GM19372 (cell line): ENCODE measurements around the gene CAMK1G.

Source experiments
- ATAC-seq: cut with Tn5 transposase; IDR thresholded peaks from one replicate; pipeline ENCODE4 v1.9.1; 2021; ENCODE audit warnings: mild to moderate bottlenecking, low read depth, moderate library complexity; ENCODE audit not compliant: unreplicated experiment

Gene CAMK1G

GRCh38 chr1:209583408-209583807, at the start of gene CAMK1G:
Gene CAMK1G, plus strand, starts transcription at chr1:209583714. Its CDS starts 11,270 bp downstream, at chr1:209594984.
- no peak for ATAC-seq

DNA sequence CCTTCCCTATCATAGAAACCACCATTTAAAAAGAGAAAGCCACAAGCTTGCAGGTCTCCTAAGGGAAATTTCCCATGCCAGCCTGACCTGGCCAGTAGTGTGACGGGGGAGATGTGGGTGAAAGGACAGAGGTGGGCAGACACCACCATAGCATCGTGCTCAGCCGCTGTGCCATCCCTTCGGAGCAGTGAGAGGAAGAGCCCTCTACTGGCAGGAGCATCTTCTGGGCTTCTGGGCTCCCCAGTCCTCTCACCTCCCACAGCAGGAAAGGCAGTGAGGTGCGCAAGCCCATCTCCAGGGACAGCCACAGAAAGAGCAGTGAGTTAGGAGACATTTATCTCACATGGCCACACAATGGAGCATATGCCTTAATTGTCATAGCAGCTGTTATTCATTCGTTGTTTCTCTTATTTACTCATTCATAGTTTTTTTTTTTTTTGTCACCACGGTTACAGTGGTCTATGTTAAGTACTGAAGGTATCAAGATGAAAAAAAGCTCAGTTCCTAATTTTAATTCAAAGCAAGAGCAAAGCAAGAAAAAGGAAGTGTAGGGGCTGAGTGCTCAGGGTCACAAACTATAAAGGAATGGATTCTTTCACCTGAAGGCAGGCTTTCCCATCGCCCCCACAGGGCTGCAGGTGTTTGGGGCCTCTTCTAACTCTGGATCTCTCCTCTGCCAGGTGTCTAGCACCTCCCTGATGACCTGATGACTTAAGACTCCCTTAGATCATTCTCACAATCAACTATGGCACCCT, 48.8 kb upstream of the CAMK1G start:
- no peak for ATAC-seq

GRCh38 chr1:209536843-209537242, 46.7 kb upstream of the CAMK1G start:
- no peak for ATAC-seq

DNA sequence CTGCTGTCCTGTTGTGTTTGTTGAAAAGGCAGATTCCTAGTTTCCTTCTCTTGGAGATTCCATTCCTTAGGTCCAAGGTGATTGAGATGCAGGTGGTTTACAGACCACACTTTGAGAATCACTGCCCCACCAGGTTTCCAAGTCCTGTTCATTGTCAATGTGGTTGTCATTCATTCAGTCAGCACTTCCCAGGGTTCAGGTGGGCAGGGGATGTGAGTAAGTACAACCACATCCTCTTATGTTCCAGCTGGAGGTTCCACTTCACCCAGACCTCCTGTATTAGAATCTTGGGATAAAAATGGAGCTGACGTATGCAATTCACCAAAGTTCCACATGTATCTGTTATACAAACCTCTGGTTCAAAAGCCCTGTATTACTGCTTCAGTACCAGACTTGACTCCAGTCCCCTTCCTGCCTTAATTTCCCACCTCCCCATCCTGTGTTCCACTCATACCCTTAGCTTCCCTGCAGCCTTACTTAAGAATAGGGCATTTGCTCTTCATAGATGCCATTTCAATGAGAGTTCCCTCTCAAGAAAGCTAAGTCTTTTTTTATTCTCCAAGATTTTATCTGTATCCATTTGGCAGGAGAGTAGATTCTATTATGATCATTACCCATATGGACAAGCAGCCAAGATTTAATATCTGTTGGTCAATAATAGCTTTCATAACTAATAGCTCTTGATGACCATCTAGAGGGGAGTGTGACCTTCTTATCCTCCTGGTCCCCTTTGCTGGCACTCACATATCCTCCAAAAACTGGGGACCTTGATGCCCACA, 46.0 kb upstream of the CAMK1G start:
- no peak for ATAC-seq

GRCh38 chr1:209539576-209539975, 43.9 kb upstream of the CAMK1G start:
- ATAC-seq, result no peak

DNA sequence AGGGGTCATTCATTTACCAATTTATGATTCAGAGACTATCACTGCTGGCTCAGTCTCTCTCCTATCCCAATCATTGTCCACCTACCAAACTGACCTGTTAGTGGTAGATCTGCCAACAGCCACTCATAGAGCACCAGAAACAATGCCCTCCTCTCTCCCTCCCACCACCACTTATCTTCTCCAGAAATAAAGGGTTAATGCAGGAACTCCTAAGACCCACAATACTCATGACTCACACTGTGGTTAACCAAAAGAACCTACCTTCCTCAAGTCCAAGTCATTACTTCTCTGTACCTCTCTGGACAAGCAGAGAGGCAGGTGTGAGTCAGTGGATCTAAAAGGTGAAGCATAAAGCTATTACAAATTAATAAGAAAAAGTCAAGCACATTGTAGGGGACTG, 40.9 kb upstream of the CAMK1G start:
- no peak for ATAC-seq

DNA sequence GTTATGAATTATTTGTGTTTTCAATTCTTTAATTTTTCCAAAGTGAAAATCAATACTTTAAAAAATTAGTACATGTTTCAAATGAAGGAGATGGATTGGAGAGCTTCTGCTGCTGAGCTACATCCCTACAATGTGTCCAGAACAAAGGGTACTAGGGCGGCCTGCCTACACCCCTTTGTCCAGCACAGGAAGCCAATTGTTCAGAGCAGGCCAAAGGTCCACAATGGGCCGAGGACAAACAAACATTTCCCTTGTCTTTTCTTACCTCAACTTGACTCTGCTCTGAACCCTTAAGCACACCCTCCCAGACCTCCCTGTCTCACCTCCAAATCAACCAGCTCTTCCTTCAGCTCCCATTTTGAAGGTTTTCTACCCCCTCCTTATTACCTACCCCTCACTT, 39.4 kb upstream of the CAMK1G start:
- no peak for ATAC-seq

- ATAC-seq, result no peak
Observed at GRCh38 chr1:209545423-209545822, 38.1 kb upstream of the CAMK1G start.

DNA sequence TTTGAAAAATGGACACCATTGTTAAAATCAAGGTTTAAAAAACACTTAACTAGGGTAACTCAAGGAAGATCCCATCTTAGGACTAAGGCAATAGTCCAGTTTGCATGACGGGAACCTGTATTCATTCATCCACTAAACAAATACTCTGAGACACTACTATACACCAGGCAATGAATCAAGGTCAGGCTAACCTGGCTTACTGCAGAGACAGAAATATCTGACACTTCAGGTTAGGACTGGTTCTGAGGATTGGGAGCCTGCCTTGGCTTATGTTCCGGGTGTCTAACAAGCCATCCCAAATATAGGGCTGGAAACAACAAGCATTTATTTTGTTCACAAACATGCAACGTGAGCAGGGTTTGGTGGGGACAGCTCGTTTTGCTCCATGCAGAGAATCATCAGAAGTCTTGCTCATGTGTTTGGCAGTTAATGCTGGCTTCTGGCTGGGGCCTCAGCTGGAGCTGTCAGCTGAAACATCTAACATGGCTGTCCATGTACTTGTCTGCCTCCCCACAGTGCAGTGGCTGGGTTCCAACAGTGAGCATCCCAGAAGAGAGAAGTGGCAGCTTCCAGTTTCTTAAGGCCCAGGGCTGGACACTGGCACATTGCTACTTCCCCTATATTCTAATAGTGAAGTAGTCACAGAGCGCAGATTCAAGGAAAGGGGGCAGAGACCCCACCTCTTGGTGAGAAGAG, 37.0 kb upstream of the CAMK1G start:
- no peak for ATAC-seq

DNA sequence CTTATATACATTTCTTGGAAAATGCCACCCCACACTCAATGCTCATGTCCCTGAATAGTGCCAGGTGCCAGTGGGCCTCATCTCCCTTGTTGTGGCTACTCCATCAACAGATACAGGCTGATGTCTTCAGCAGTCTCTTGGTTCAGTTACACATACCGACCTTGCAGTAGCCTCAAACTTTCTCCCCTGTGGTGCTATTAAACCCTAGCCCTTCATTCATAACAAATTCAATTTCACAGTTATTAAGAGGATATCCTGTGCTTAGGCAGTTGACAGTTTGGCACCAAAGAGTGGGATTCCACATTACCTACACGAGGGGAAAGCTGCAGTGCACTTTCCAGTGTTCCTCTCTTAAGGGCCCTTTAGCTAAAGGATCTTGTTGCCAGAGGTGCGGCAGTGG, 35.9 kb upstream of the CAMK1G start:
- ATAC-seq, result no peak

DNA sequence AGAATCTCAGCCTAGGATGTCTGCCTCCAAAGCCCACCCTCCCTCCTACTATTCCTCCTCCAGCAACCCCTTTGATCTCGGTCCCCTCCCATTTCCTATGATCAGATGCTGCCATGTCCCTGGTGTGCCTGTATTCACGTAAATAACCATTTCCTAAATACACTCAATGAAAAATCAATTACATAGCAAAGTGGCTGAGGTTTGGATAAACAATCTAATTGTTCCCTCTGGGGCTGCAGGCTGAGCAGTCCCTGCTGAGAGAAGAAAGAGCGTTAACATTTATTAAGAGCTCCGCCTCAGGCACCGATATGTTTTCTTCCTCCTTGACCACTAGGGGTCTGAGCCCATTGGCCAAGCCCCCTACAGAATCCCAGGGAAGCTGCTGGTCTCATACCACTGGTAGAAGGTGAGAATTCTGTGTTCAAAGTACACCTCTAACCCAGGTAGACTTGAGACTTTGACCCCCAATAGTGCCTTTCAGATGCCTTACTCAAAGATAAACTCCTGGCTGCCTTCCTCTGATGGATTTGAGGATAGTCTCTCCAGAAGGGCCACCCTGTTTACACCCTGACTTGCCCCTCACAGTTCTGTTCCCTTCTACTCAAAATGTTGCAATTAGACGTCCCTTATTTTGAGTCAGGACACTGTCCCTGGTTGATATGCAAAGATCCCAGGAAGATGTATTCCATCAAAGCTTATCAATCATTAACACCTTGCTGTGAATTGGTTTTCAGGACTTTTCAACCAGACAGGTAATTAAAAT, 33.9 kb upstream of the CAMK1G start:
- no peak for ATAC-seq

DNA sequence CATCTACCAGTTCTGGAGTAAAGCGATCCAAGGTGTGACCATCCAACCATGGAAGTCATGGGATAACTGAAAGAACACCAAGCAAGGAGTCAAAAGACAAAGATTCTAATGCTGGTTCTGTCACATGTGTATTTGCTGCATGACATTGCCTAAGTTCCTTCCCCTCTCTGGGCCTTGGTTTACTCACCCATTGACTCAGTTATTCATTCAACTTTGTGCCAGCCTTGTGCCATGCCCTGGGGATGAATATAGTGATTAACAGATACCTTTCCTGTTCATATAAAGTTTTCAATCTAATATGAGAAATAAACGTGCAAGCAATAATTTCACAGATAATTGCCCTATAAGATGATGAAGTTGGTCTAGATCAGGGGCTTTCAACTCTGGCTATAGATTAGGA, 33.0 kb upstream of the CAMK1G start:
- ATAC-seq, result no peak

DNA sequence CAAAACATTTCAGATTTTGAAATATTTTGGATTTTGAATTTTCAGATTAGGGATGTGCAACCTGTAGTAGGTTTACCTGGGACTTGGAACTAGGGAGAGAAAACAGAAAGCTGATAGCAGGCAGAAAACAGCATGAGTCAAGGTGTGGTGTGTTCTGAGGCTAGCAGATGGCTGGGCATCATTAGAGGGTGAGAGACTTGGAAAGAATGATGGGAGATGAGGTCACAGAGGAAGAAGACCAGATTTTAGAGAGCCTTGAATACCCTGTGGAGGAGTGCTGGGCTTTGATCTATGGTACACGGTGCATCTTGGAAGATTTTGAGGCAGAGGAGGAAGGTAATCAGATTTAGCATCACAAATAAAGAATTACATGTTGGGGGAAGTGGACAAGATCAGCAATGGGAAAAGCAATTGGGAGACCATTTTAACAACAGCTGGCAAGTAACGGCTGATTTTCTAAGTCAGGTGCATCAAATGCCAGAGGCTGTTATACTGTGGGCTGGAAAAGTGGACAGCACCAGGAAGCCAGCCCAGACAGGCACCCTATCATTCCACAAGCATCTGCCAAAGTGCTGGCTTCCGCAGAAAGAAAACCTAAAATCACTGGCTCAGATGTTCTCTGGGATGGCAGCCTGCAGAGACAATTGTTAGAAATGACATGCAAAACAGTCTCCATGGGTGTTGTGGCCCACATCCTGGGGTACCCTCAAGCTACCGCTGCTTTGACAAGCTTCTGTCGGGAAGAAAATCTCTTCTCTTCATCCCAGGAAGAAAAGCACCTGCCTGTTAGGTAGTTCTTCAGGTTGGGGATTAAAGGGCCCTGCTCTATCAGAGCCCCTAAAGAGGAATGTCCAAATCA, 30.9 kb upstream of the CAMK1G start:
- ATAC-seq, result no peak

DNA sequence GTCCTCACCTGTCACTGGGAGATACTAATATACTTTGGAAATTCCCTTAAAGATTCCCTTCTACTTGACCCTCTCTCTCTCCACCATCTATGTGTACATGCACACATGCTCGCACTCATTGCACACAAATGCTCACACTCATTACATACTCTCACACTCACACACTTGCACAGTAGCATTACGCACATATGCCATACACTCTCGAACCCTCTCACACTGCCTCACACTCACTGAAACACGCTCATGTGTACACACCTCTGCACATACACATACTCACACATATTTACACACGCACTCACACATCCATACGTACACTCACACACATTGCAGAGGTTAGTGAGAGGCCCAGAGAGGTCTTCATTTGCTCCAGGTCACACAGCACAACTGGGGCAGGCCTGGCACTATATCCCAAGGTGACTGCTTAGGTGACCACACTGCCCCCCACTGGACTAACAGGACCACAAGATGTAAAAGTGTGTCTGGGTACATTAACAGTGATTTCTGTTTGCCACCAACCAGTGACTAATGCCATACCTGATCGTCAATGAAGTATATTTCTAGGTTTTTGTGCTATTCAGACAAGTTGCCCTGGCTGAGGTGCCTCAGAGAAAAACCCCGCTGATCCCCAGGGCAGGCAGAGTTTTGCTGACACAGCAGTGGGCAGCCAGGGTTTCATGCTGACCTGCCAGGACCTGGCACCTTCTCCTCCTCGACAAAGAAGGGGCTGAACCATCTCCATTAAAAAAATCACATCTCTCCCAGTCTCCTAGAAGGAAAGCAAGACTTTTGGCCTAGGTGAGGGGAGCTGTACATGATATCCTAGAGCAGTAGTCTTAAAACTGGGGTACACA, 28.5 kb upstream of the CAMK1G start:
- no peak for ATAC-seq

GRCh38 chr1:209556162-209556690, 27.3 kb upstream of the CAMK1G start:
- no peak for ATAC-seq

- ATAC-seq, result no peak
Observed at GRCh38 chr1:209557221-209557620, 26.3 kb upstream of the CAMK1G start.

DNA sequence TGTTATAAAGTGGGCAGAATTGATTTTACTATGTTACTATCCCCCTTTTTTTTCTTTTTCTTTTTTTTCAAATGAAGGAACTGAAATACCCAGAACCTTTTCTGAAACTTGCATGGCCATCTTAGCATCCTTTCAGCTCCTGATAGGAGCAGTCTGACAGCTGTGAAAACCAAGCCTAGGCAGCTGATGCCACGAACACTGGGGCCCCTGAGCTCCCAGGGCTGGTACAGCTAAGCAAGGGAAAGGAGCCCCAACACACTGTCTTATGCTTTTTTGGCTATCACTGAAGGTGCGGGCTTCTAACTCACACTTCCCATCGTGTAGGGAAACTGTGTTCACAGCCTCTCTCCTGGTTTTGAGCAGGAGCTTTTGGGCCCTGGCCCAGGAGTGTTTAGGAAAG, 23.0 kb upstream of the CAMK1G start:
- ATAC-seq, result no peak

GRCh38 chr1:209560952-209561351, 22.6 kb upstream of the CAMK1G start:
- ATAC-seq, result no peak

DNA sequence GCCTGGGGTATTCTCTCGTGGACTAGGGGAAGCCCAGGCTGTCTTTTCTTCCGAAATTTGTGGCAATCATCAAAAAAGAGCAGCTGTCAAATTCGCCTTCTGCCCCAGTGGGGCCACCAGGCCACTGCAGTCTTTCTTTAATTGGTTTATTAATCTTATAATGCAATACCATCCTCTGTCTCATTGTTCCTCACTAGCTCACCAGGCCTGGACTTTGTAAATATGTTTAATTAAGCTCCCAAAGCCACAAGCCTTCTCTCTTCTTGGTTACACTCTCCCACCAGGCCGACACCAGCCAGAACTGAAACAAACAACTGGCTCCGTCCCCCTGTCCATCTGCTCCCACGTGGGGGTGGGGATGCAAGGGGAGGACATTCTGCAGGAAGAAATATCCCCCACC, 22.0 kb upstream of the CAMK1G start:
- ATAC-seq, result no peak
